HL-60/S4 treated with retinoic acid at 250 ng/mL for 4 days and 3 days (cell line): ENCODE results near the gene CHD9.
"Not testable (repeated sequence)": the region's sequence is repeated elsewhere in the genome, so short reads cannot be mapped to it uniquely, and the experiment has no call there.

Source experiments
- in situ Hi-C: fragments of 300-500 bp; cut with MboI; formaldehyde crosslinking; loops from 2 replicates; pipeline ENCODE4 v1.7.0; 2022; ENCODE audit warnings: low sequenced_read_pairs

Gene CHD9

DNA sequence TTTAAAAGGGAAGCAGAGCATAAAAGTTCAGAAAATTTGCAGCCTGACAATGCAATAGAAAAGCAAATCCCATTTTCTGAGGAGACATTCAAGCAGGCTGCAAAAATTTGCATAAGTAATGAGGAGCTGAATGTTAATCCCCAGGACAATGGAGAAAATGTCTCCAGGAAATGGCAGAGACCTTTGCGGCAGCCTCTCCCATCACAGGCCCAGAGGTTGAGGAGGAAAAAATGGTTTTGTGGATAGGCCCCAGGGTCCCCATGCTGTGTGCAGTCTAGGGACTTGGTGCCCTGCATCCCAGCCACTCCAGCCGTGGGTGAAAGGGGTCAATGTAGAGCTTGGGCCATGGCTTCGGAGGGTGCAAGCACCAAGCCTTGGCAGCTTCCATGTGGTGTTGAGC lies 19.5 kb downstream of the CHD9 start:
- in situ Hi-C loops = not testable (repeated sequence)

DNA sequence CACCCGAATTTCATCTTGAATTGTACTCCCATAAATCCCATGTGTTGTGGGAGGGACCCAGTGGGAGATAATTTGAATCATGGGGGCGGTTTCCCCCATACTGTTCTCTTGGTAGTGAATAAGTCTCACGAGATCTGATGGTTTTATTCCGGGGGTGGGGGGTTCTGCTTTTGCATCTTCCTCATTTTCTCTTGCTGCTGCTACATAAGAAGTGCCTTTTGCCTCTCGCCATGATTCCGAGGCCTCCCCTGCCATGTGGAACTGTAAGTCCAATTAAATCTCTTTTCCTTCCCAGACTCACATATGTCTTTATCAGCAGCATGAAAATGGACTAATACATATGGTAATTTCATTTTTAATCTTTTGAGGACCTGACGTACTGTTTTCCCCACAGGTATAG lies 20.7 kb downstream of the CHD9 start:
- in situ Hi-C loops = not testable (repeated sequence)

DNA sequence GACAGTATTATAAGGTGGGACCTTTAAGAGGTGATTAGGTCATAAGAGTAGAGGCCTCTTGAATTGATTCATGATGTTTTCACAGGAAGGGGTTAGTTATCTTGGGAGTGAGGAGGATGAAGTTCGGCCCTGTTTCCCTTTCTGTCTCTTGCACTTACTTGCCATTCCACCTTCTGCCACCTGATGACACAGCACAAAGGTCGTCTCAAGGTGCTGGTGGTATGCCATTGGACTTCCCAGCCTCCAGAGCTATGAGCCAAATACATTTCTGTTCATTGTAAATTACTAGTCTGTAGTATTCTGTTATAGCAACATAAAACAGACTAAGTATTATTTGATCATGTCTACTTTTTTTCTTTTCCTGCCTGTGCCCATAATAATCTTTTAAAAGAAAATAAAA lies 23.5 kb downstream of the CHD9 start:
- in situ Hi-C loops = no loop called here

DNA sequence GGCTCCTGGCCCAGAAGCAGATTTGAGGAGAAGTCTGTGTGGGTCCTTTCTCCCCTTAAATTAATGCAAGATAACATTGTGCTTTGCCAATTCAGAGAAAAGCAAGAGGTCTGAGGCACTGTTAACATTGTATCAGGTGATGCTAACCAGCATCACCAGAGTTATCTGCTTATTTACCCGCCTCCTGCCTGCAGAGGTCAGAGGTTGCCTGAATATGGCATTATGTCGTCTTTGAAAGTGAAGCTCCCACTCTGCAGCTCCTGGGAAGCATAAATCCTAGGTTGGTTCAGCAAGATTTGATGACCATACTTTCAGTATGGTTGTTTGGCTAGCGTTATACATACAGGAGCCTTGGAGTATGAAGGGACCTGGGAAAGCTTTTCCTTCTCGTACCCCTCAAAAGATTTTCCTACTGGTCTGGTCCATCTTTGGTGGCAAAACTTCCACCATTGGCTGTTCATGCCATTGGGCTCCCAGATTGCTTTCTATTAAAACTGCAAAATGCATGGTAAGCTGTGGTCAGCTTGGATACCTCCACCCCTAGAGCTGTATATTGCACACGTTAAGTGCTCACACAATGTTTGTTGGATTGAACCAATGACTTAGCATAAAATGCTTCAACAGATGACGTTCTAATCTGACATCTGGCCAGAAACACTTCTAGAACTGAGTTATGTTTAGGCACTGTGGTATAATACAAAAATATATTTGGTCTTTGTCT lies 24.1 kb downstream of the CHD9 start:
- in situ Hi-C loops = no loop called here

DNA sequence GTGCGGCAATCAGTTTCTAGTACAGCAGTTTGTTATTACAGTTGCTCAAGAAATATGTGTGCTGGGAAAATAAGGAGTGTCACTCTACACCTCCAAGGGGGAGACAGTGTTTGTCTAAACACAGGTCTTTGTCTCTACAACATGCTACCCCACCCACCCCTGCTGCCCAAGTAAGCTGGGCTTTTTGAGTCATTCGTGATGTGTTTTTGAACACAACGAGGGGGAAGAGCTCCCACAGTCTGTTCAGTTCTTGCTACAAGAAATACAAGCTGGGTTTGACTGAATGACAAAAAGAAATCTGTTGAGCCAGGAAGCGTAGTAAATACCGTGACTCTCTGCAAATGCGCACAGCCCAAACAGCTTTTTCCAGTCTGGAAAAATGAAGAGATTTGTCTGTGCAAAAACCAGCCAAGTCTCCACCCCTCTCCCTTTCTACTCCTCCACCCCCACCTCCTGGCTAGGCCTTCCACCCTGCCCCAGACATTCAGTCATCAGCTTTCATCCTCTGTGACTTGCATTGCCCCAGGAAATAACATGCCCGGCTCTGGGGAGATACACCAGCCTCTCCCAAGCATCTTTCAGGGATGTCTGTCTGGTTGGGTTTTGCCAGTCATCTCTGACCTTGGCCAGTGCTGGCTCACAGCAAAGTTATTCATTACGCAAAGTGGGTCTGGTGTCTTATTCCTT lies 25.7 kb downstream of the CHD9 start:
- in situ Hi-C loops = no loop called here

DNA sequence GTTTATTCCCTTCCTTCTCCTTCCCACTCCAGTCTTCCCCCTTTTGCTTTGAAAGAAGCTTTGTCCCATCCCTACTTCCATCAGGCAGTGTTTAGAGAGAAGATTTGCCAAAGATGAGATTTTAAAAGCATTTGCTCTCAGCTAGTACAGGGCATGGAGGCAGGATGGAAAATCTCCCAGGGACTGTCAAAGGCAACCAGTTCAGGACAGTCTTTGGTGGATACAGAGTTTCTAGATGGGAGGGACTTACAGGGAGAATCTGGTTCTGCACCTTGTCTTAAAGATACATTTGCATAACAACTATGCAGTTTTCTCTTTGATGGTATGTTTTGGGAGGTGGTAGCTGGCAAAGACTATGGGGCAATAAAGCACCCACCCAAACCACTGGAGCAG lies 26.2 kb downstream of the CHD9 start:
- in situ Hi-C loops = no loop called here

DNA sequence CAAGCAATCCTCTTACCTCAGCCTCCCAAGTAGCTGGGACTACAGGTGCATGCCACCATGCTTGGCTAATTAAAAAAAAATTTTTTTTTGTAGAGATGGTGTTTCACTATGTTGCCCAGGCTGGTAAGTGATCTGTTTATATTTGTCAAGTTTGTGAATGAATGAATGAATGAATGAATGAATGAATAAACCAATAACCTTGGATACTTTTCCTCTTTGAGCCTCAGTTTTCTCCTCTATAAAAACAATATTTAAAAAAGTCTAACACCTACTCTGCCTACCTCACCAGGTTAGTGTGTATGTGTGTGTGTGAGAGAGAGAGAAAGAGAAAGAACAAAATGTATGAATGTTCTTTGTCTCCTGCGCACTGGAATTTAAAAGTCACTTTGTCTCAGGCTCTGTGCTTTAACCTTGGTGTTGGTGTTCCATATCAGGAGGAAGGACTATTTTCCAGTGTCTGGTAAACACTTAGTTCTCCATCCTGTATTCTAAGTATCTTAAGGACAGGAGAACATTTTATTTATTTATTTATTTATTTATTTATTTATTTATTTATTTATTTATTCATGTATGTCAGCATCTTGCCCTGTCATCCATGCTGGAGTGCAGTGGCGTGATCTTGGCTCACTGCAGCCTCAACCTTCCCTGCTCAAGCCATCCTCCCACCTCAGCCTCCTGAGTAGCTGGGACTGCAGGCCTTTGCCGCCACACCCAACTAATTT lies 27.1 kb downstream of the CHD9 start:
- in situ Hi-C loops = no loop called here

DNA sequence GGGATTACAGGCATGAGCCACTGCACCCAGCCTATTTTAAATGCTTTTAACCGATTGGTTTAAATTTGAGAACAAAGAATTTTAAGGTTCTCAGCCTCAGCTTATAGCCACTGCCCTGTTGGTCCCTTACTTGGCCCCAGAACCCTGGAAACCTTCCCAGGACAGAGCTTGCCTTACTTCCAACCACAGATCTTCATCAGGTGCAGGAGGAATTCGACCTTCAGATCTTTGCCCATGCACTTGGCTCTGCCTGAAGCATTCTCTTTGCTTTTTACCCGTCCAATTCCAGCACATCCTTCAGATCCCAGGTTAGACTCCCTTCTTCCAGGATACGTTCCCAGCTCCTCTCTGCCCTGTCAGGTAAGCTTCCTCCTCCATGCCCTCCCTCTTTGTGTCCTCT lies 27.7 kb downstream of the CHD9 start:
- in situ Hi-C loops = no loop called here

DNA sequence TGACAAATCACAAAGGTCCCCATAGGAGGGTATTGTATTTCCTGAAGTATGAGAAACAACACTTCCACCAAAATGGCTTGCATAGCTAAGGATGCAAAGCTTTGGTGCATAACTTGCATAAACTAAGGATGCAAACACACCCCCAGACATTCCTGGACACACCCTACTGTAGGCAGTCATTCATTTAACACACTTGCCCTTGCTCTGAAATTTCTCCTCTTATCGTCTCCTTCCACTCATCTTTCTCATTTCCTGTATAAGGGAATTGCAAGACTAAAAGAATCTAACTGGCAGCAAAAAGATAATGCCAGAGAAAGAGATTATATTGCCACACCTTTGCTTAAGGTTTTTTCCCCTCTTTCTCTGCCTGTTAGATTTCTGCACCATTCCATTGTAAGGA lies 28.3 kb downstream of the CHD9 start:
- in situ Hi-C loops = no loop called here

DNA sequence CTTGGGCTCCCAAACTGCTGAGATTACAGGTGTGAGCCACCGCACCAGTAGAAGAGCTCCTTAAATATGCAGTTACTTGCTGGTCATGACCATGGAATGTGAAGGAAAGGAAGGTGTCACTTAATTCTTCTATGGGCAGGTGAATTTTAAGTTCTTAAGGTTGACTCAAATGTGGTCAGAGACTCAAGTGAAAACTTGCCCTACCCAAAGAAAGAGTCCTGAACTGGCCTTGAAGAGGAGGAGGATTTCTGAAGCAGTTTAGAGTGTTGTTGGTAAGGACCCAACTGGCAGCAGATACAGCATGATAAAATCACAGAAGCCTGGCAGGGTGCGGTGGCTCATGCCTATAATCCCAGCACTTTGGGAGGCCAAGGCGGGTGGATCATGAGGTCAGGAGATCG lies 29.4 kb downstream of the CHD9 start:
- in situ Hi-C loops = no loop called here

DNA sequence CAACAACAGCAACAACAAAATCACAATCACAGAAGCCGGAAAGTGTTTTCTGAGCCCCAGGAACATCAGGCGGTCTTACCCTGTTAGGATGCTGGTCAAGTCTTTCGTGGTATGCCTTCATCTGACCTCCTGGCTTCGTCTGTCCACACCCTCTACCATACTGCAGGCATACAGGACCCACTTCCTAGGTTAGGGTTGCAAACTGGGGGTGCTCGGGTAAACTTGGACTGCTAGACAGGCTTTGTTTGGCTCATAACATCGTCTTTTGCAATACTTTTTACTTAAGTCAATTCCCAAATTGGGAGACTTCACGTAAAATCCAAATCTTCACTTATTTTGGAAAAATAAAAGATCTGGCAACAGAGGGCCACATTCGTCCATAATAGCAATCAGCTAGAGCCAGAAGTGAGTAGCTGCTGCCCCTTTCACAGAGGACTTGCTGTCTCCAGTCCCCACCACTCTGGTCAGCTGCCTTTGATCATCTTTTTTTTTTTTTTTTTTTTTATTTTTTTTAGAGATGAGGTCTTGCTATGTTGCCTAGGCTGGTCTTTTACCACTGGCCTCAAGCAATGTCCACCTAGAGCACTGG lies 30.0 kb downstream of the CHD9 start:
- in situ Hi-C loops = no loop called here

DNA sequence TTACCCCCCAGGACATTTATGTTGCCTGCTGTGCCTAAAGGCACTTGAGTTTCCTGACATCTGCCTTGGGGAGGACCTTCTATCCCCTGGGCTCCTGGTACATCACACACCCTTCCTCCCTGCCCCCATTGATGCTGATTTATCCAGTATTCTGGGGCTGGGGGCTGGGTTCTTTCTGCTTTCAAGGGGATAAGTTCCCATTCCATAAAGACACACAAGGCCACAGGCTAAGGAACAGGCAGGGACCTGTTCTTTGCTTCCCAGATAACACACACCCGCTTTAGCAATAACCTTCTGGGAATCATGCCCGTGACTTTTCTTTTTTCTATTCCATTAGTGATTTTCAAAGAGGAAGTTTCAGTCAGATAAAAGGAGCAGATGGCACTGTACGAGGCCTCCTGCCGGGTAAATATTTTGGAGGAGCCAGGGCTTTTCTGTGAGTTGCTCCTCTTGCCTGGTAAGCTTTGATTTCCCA lies 30.6 kb downstream of the CHD9 start:
- in situ Hi-C loops = no loop called here

DNA sequence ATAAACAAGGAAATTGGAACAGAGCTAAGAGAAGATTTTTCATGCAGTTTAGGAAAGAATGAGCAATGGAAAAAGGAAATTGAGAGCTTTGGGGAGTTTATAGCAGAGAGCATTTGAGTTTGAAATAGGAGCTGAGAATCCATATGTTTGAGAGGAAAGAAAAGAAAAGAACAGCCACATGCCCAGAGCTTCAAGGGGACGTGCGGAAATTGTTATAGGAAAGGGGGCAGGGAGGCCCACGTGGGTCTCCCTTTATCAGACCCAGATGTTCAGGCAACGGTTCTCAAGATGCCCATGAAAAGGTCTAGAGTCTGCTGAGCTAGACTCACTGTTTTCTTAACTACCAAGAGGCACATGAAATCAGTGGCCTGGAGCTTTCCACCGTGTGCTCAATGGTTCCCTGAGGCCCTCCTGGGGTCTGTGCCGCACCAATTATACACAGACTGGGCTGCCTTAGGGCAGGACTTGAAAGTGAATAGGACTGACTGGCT lies 31.2 kb downstream of the CHD9 start:
- in situ Hi-C loops = no loop called here

DNA sequence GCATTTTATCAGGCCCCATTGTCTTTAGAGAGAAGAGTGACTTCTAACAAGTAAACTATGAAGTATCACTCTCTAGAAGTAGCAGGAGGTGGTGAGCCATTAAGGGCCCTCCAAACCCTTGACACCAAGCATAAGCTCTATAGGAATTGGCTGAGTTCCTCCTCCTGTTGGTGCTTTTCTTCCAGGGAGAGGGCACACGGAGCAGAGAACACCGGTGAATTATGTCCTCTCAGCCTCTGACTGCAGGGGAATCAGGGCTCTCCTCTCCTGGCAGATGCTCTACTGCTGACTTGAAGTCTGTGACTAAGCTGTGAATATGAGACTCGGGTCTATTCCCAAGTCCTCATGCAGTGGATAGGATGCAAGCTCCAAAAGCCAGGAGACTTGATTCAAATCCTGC lies 32.3 kb downstream of the CHD9 start:
- in situ Hi-C loops = no loop called here

DNA sequence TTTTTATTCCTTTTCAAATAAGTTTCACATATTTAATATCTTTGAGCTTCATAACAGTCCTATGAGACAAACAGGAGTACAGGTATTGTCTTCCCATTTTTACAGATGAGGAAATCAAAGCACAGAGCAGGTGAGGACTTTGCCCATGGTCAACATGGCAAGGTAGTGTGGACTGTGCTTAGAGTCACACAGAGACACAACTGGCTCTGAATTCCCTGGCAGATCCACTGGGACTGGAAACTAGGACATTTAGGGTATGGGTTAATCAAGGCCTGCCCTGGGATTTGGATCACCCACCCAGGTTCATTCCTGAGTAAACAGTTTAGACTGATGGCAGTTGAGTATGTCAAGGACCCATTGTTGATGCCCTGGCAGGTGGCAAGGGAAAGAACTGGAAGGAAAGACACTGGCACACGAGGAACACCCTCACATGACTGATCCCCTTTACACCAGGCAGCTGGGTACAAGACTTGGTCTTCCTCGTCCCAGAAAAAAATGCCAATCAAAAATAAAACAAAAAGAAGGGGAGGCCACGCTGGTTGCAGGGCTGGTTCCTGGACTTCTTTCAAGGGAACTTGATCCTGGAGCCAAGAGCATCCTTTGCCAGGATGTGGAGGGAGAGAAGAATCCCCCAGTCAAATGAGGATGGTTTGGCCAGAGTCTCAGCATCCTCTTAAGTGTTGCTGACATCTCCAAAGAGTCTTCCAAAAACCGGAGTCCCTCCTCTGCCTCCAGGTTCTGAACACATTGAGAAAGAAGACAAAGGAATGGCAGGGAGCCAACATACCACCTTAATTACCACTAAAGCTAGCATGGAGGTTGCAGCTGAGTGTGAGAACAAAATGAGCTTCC lies 34.9 kb downstream of the CHD9 start:
- in situ Hi-C loops = no loop called here

DNA sequence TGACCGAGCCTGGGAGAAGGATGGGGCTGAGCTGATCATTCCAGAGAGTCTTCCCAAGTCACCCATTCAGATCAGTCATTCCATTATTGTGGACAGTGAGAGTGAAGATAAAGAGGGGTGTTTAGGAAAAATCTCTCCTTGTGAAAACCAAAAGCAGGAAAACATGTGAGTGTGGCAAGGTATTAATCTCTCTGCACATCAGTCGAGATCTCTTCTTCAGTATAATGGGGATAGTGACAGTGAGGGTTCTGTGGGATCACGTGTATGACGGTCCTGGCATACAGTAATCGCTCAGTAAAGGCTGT lies 35.4 kb downstream of the CHD9 start:
- in situ Hi-C loops = no loop called here

DNA sequence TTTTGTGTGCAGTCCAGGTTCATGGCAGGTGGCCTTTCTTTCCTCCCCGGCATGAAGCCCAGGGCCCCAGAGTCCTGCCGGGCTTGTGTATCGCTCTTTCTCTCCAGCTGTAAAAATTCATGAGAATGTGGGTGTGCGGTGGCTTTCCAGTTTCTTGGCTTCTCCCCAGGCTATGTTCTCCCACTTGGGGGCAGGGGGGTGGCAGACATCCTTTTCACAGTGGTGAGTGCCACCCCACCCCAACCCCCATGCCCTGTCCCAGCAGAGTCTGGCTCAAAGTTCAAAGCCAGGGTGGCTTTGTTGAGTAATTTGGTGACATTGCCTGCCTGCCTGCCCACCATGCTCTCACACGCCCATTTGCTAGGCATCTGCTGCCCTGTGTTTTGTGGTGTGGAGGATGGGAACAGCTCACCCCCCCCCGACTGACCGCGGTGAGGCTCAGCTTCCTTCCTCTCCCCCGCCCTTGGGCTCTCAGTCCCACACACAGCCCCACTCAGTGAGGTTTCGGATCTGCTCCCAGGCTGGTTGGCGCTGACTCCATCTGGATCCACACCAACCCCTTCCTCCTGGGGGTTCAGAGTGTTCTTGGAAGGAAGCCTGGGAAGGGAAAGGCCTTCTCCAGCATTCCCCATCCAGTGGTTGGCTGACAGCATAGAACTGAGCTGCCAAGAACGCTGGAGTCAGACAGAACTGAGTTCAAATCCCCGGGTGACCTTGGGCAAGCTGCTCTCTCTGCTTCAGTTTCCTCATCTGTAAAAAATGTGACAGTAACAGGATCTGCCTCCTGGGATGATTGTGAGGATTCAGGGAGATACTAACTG lies 36.0 kb downstream of the CHD9 start:
- in situ Hi-C loops = no loop called here

DNA sequence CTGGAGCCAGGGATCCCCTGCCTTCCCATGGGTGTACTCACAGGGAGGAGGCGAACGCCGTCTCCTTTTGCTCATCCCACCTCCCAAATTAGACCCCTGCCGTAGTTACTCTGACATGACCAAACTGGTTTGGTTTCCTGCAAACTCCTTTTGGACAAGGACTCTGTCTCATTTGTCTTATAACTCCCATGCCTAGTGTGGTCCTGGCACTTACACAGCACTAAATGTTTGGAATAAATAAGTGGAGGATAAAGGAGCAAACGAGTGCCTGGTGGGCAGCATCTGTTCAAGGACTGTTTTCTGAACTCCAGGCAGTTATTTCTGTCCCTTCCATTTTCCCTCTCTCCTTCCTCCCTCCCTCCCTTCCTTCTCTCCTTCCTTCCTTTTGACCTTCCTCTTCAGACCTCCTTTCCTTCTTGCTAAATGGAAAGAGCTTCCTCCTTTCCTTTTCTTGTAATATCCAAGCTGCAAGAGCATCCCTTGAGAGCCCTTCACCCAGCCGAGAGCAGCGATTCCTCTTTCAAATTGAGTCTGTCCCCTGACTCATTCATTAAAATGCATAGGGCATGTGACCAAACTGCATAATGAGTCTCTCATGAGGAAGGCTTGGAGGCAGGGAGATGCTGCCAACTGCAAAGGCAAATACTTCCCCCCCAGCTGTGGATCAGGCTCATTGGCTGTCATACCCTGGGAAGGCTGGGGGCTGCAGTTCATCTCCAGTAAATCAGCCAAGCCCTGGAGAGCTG lies 36.8 kb downstream of the CHD9 start:
- in situ Hi-C loops = no loop called here

DNA sequence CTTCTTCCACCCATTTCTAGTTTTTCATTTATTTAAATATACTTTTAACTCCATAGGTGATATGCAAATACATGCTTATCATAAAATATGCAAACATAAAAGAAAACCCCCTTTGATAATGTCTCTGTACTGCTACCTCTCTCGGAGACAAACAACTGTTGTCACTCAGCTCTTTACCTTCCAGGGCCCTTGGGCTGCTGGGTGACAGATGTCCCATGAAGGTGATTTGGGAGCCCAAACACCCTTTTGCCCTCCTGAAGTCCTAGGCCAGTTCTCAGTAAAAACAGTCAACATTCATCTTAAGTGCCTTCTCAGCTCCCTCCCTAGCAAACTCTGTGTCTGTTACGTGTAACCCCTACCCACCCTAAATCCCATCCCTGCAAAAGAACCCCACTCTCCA lies 37.5 kb downstream of the CHD9 start:
- in situ Hi-C loops = no loop called here
